GM18526 (cell line): ENCODE data around the gene SLC16A2.

Source experiments
- POLR2A ChIP-seq: IDR thresholded peaks from 3 replicates; pipeline ENCODE4 v1.6.1; 2011; ENCODE audit not compliant: insufficient read length; ENCODE audit errors: extremely low read depth

The SLC16A2 gene

GRCh38 chrX:74545880-74546523 is 124.7 kb downstream of the SLC16A2 start:
- no peak for TF ChIP-seq POLR2A

DNA sequence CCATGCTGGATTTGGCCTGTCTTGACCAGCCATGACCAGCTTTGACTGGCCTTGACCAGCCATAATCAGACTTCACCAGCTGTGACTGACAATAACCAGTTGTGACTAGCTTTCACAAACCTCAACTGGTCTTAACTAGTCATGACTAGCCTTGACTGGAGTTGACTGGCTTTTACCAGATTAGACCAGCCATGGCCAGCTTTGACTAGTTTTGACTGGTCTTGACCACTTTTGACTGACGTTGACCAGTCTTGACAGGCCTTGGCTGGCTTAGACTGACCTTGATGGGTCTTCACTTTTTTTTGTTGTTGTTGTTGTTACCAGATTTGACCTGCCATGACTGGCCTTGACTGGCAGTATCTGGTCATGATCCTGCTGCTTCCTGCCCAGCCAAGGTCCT is 125.7 kb downstream of the SLC16A2 start:
- no peak for TF ChIP-seq POLR2A

- no peak for TF ChIP-seq POLR2A
Observed at GRCh38 chrX:74550295-74550802, 129.1 kb downstream of the SLC16A2 start.

DNA sequence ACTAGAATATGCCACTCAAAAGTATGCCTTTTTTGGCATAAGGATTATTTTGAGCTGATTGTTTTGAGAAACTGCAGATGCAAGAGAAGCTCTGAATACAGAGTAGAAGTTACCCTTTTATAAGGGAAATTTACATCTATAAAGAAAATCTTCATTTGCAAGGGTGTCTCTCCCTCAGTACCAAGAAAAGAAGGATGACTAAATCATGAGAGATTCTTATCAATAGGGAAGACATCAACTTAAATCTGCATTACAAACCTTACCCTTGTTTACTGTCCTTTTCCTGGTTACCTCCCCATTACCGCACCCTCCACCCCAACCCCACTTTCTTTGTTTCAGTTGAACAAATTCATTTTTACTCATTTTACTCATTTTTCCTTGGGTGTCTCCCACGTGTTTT is 130.6 kb downstream of the SLC16A2 start:
- TF ChIP-seq POLR2A: no peak

- no peak for TF ChIP-seq POLR2A
Observed at GRCh38 chrX:74557378-74557777, 136.1 kb downstream of the SLC16A2 start.

GRCh38 chrX:74578137-74578536 is 156.8 kb downstream of the SLC16A2 start:
- TF ChIP-seq POLR2A: no peak

- TF ChIP-seq POLR2A: no peak
Observed at GRCh38 chrX:74579597-74580198, 158.4 kb downstream of the SLC16A2 start.
